T47D (cell line): ENCODE data around the gene BSX.

Experiments used
- DNase-seq, 2 experiments: peaks; one replicate each; pipeline versions ENCODE4 v3.0.0 to v3.0.0-alpha.2; 2011 to 2012; ENCODE audit warnings: low read depth in 1 of 2, low spot score in 1 of 2
- JUND ChIP-seq: IDR thresholded peaks from 2 replicates; pipeline ENCODE4 v1.6.1; 2012; ENCODE audit warnings: low read depth
- in situ Hi-C: cut with HindIII; loops from 2 replicates; pipeline ENCODE4 v1.10.0; 2016; ENCODE audit warnings: low sequenced_read_pairs, low pct_unique_long_range_greater_than_20kb

The BSX gene

GRCh38 chr11:122931510-122931909, 50.1 kb downstream of the BSX start:
- no peak for DNase-seq
- TF ChIP-seq JUND: no peak
- in situ Hi-C loops: no loop called here
